ENCODE results near the gene TEX38.

DNA sequence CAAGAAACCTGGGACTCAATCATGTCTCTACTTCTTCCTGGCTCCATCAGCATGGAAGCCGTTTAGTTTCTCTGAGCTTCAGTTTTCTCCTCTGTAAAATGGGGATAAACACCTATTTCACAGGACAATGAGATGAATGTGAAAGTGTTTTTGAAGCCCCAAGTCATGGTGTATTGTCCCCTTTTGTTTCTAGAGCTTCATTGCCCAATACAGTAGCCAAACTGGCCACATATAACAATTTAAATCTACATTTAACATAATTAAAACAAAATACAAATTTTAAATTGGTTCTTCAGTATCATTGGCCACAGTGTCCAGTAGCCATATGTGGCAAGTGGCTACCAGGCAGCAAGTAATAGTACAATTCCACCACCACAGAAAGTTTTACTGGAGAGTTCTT, 49.5 kb downstream of the TEX38 start:
- no peak for TF ChIP-seq ZFX (IDR thresholded peaks at IDR 0.05; ENCODE audit: borderline replicate concordance)
- TF ChIP-seq, protein P1, sequence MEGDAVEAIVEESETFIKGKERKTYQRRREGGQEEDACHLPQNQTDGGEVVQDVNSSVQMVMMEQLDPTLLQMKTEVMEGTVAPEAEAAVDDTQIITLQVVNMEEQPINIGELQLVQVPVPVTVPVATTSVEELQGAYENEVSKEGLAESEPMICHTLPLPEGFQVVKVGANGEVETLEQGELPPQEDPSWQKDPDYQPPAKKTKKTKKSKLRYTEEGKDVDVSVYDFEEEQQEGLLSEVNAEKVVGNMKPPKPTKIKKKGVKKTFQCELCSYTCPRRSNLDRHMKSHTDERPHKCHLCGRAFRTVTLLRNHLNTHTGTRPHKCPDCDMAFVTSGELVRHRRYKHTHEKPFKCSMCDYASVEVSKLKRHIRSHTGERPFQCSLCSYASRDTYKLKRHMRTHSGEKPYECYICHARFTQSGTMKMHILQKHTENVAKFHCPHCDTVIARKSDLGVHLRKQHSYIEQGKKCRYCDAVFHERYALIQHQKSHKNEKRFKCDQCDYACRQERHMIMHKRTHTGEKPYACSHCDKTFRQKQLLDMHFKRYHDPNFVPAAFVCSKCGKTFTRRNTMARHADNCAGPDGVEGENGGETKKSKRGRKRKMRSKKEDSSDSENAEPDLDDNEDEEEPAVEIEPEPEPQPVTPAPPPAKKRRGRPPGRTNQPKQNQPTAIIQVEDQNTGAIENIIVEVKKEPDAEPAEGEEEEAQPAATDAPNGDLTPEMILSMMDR (IDR thresholded peaks at IDR 0.05), result no peak

Data from 22Rv1 (cell line).